CD4-positive, alpha-beta T cell treated with Interleukin-10 for 1 hour (primary cell): ENCODE results near the gene UBAC2.

Source experiments
- DNase-seq: peaks from one replicate; pipeline ENCODE4 v3.0.0-alpha.2; 2020

The UBAC2 gene

GRCh38 chr13:99316224-99316623, 115.6 kb downstream of the UBAC2 start:
- no peak for DNase-seq

DNA sequence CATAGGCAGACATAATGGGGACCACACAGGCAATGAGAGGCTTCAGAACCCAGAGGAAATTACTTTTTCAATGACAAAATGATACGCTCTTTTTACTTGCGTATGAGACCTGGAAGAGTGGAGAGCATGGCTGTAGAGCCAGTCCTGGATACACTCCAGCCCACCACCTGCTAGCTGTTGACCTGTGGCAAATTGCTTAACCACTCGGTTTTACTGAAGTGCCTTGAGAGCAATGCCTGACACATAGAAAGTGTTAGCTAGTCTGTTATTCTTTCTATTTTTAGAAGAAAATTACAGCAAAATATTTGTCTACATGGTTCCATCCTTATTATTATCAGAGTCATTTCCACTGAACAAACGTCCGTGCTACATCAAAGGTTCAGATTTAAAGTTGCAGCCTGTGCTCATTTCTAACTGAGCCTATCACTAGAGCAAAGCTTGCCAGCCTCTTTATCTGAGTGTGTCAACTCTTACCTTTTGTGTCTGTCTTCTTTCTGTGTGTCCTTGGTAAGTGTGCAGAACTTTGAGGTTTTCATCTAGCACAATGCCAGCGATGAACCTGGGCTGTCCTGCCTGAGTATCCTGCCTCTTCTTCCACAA, 116.1 kb downstream of the UBAC2 start:
- no peak for DNase-seq

- DNase-seq, result peak; percentile 86
Measured at GRCh38 chr13:99320693-99321481, 120.2 kb downstream of the UBAC2 start.

- no peak for DNase-seq
Measured at GRCh38 chr13:99321709-99322108, 121.1 kb downstream of the UBAC2 start.

DNA sequence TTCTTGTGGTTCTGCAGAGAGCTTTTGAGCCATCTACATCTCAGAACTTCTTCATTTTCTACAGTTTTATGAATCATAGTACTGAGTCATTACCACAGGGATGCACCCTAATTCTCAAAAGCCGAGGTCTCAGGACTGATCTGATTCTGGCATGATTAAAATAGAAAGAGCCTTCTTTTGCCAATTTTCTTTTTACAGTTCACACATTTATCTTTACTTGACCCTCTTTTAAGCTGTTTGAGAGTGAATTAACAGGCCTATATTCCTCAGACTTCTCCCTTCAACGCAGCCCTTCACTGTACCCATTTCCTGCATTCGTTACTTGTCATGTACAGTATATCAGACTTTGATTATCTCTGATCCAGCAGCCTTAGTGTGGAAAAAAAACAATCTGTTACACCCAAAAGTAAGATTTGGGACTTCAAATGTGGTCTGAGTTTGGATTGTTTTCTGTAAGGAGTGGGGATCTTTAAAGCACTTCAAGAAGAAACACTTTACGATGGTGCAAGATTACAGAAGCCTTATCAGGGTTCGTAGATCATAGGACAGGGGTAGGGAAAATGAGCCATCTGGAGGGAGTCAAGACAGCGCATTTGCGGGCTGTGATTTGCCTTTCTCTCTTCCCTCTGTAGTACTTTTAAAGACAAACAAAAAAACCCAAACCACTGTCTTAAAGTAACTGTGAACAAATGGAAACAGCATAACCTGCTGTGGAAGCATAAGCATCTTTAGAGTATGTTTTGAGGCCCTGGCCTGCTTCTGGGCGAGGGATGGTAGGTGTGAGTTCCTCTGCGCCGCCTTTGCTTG, 121.8 kb downstream of the UBAC2 start:
- peak; percentile 66 for DNase-seq

GRCh38 chr13:99323488-99323887, 122.8 kb downstream of the UBAC2 start:
- DNase-seq, result no peak

DNA sequence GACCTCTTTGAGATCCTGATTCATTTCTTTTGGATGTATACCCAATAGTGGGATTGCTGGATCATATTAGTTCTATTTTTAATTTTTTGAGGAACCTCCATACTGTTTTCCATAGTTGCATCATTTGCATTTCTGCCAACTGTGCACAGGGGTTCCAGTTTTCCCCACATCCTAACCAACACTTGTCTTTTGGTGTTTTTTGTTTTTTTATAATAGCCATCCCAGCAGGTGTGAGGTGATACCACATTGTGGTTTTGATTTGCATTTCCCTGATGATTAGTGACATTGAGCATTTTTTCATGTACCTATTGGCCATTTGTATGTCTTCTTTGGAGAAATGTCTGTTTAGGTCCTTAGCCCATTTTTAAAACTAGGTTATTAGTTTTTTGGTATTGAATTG, 125.4 kb downstream of the UBAC2 start:
- DNase-seq, result no peak

- DNase-seq, result no peak
Measured at GRCh38 chr13:99327126-99327525, 126.5 kb downstream of the UBAC2 start.

DNA sequence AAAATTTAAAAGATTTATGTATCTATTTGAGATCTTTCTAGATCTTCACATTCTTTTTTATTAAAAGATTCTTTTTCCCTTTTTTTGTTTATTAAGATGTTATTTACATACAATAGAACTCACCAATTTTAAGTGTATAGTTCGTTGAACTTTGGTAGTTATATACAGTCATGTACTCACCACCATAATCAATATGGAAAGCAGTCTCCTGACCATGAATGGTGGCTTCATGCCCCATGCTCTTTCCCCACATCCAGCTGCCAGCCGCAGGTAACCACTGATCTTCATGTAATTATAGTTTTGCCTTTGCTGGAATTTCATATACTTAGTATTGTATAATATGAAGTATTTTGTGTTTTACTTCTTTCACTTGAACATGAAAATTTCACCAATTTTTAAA, 127.1 kb downstream of the UBAC2 start:
- no peak for DNase-seq

DNA sequence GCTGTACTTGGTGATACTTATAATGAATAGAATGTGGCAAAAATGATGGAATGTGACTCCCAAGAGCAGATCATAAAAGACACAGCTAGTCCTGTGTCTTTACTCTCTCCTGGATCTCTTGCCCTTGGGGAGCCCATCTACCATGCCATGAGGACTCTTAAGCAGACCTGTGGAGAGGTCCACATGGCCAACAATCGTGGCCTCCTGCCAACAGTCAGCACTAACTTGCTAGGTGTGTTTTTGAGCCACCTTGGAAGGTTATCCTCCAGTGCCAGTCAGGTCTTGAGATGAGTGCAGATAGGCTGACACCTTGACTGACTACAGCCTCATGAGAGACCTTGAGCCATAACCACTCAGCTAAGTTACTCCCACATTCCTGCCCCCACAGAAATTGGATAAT, 128.8 kb downstream of the UBAC2 start:
- no peak for DNase-seq

DNA sequence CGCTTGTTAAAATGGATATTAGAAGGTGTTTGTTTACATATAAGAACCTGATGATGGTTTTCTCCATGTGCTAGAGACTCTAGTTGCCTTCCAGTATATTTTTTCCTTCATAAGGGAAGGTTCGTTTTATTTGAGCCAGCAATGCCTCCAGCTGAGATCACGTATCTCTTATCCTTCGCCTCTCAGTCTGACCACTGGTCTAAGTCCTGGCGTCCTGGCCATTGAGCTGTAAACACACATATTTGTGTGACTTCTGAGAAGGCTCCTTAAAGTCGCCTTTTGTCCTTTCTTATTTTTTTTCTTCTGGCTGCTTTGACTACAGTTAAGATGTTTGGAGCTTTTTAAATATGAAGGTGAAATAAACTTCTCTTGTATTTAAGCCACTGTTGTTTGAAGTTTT, 130.3 kb downstream of the UBAC2 start:
- DNase-seq, result no peak

- DNase-seq, result no peak
Measured at GRCh38 chr13:99331881-99332293, 131.2 kb downstream of the UBAC2 start.

DNA sequence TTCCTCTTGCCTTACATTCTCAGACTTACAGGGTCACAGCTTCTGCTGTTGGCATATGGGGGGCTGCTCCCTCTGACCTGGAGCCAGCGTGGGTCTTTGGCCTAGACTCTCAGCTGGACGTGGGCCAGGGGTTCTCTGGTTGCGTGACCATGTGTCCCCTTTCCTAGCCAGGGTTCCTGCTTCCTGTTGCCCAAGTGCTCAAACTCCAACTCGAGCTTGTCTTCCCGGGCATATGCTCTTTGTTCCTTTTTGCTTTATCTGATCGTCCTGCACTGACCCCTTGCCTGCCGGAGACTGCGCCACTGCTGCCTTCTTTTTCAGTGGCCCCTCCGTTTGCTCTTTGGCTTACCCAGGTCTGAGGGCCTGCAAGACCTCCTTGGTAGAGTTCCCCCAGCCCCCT, 131.8 kb downstream of the UBAC2 start:
- no peak for DNase-seq

DNA sequence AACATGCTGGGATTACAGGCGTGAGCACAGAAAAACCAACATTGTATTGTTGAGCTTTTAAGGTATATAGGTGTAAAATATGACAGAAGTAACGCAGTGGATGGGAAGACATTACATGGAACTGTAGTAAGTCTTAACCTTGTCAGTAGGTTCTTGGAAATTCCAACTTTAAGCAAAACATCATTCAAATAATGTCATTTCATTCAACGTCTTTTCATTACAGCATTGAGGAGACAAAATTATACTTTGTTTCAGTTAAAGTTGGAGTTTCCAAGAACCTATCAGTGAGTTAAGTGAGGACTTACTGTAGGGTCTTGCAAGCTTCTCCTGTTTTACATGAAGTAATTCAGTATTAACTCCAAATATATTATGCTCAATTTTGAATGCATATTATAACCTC, 133.6 kb downstream of the UBAC2 start:
- DNase-seq, result no peak

DNA sequence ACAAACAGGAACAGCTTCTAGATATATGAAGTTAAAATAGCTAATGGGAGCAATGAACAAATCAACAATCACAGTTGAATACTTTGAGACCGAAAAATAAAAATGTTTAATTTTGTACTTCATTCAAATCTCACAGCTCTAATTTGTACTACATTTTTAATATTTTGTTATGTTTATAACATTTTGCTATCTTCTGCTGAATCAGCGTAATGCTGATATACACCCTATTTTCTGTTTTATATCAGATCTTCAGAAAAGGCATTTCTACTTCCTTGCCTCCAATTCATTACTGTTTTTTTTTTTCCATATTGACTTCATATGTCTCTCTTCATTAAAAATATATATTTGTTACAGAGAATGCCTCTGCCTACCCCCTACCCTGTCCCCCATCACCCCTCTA, 134.4 kb downstream of the UBAC2 start:
- DNase-seq, result no peak

GRCh38 chr13:99335603-99336002, 134.9 kb downstream of the UBAC2 start:
- DNase-seq, result no peak

GRCh38 chr13:99339230-99339721, 138.6 kb downstream of the UBAC2 start:
- DNase-seq, result no peak

DNA sequence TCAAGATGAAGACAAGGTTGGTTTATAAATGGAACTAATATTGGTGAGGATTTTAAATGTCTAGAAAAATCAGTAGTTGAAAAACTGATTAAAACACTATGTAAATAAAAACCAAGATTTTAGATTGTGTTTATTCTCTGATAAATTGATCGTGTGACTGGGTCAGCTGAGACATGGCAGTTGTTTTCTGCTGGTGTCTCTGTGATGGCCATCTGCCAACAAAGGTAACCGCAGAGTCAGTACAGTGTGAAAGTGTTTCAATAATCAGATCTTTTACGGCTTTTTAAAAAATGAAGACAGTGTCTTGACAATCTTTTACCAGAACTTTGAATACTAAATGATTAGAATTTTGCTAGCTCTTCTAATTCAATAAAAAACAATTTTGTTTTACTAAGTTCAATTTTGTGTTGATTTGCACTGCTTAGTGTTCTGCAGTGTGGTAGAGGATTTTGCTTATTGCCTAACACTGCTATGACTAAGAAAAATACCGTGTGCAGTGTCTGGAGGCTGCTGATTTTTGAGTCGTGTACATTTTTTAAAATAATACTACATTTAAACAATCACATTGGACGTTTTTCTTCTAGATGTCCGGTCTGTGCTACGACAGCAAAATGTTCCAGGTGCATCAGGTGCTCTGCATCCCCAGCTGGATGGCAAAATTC, 139.2 kb downstream of the UBAC2 start:
- peak; percentile 79 for DNase-seq

GRCh38 chr13:99340638-99341037, 140.0 kb downstream of the UBAC2 start:
- DNase-seq, result no peak

DNA sequence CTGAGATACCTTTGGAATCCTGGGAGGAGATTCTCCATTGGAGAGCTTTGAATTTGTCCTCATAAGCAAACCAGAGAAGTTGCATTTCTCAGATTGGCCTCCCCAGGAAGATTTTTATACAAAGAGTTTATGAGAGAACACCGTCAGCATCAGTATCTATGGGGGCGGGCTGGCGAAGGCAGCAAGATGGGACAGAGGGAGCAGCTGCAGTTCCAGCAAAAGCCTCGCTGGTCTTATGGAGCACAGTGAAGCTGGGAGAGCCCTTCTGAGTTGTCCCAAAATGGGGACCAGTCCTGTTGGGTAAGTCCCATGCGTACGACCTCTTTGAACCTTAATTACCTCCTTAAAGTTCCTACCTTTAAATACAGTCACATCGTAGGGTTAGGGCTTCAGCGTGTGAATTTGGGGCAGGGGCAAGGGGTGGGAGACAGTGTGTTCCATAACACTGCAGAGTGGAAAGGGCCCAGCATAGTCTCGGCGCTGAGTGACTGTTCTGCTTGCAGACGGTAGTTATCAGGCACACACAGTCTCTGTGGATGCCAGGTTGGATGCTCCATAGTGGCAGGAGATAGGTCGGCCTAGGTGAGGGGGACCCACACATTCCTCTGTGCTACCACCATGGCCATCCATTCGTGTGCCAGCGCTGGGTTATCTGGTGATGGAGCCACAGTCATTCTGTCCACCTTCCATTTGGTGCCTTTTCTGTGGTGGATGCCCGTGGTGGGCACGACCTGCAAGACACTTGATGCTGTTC, 141.5 kb downstream of the UBAC2 start:
- DNase-seq, result no peak

DNA sequence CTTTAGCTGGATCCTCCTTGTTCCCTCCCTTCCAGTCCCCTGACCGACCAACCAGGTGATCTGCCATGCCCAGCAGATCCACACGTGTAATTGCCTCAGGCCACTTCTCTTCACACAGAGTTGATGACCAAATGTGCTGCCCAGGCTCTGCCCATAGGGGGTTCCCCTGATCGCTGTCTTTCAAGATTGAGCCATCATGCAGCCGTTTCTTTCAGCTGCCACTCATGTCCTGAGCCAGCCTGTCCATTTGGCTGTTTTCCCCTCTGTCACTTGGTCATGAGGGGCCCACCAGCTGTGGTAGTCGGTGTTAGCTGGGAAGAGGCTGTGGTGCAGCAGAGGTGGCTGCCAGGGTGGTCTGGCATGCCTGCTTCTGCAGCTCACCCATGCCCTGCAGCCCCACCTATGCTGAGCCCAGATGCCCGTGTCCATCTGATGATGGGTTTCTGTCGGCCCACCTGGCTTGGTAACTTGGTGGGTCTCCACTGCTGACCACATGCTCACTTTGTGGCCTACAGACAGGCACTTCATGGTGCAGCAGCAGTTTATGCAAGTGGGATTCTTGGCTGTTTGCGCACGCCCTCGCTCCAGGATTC, 142.2 kb downstream of the UBAC2 start:
- no peak for DNase-seq

DNA sequence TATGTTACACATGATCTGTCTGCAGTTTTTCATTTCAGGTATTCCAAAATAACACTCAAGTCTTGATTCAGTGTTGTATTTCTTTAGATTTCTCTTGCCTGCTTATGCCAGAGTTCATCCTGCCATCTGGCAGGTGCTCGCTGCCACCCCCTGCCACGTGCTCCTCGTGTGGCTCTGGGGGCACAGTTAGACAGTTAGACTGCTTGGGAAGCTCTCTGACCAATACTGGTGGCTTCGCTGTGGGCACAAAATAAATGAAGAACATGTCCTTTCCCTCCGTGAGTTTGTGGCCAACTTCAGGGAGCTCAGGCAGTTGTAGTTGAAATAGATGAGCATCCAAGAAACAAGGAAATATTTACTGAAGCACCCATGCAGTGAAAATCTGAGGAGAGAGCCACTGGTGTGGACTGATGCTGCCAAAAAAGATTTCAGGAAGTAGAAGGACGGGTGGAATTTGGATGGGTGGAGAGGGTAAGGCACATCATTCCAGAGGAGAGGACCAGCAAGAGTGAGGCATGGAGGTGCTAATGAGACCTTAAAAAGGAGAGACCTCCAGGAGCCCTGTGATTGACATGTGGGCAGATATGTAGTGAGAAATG, 144.1 kb downstream of the UBAC2 start:
- DNase-seq, result no peak
